Myocyte (in vitro differentiated cells): ENCODE results near the gene PDZD4. TPM values are rescaled to one million over a fixed set of nuclear protein-coding genes. Genes with fewer than 3 reads are reported as not detected.

Experiments
- DNase-seq: peaks from one replicate; pipeline ENCODE4 v3.0.0-alpha.2; 2012; ENCODE audit warnings: low read depth
- total RNA-seq: library from RNA; depleted of rRNA; stranded (reverse); fragments of >200 nt; gene quantifications from 2 replicates; pipeline ENCODE4 v1.2.3, GENCODE V29; 2014

Gene PDZD4
- total RNA-seq, 1 donor from 2014 or later, result 1.4 TPM

- DNase-seq, result no peak
Measured at GRCh38 chrX:153812220-153812619, 18.1 kb downstream of the PDZD4 start.

DNA sequence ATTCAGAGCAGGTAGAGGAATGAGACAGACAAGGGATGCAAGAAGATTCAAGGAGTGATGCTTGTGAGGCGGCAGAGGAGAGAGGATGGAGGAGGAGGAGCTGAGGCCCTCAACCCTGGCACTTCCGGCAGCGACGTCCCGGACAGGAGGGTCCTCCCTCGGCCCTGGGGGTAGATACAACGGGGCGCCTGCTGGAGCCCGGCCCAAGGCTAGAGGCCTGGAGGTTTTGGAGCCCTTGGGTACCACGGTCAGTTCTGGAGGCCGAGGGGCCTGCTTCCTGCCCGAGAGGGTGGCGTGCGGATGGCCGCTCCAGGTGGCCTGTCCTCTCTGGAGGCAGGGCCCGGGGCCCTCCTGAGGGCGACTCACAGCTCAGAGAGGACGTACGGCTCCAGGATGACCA lies 22.4 kb downstream of the PDZD4 start:
- no peak for DNase-seq

DNA sequence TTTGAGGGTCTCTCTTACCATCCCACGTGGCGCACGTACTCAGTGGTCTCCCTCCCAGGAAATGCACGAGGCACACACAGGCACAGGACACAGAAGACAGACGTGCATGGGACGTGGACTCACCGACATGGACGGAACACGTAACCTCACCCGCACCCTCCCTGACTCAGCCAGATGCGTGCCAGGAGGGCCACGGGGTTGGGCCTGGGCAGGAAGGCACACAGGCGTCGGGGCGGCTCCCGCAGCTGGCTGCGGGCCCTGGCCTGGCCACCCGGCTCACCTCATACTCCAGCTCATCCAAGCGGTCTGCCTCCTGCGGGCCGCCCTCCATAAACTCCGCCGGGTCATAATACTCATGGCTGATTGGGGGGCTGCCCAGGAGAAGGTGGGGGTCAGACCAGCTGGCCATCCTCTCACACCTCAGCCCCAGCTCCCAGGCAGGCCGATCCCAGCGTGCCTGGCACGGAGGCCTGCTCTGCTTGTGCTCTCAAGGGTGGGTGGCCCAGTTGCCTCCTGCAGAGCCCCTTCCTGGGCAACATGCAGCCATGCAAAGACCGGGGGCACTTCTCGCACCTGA lies 23.3 kb downstream of the PDZD4 start:
- no peak for DNase-seq

DNA sequence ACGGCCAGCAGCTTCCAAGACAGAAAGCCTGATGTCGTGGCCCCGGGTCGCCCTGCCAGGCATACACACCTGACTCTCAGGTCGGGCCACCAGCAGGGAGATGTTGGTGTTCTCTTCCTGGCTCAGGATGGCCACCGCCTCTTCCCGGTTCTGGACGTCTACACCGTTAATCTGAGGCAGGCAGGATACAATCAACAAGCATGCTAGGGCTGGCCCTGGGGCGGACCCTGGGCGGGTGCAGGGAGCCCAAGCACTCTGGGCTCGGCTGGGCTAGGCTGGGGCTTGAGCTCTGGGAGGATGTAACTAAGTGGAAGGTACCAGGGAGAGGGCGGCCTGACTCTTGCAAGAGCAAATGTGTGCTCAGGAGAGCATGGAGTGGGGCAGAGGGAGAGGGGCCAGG lies 24.9 kb downstream of the PDZD4 start:
- no peak for DNase-seq

DNA sequence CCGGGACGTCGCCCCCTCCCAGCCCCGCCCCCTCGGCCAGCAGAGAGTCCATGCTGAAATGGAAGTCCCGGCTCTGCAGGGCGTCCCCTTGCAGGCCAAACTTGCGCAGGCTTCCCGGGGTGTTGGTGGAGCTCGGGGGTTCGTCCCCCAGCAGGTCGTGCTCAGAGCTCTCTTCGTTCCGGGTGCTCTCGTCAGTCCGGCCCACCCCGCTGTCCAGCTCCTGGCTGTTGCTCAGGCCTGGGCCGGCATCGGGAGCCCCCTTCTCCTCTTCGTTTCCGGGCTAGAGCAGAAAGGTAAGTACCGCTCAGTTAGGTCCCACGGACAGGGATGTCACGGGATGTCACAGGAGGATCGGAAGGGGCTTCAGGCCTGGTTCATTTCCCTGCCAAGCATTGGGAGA lies 25.7 kb downstream of the PDZD4 start:
- DNase-seq, result no peak

- DNase-seq, result no peak
Measured at GRCh38 chrX:153804100-153804595, 26.2 kb downstream of the PDZD4 start.

DNA sequence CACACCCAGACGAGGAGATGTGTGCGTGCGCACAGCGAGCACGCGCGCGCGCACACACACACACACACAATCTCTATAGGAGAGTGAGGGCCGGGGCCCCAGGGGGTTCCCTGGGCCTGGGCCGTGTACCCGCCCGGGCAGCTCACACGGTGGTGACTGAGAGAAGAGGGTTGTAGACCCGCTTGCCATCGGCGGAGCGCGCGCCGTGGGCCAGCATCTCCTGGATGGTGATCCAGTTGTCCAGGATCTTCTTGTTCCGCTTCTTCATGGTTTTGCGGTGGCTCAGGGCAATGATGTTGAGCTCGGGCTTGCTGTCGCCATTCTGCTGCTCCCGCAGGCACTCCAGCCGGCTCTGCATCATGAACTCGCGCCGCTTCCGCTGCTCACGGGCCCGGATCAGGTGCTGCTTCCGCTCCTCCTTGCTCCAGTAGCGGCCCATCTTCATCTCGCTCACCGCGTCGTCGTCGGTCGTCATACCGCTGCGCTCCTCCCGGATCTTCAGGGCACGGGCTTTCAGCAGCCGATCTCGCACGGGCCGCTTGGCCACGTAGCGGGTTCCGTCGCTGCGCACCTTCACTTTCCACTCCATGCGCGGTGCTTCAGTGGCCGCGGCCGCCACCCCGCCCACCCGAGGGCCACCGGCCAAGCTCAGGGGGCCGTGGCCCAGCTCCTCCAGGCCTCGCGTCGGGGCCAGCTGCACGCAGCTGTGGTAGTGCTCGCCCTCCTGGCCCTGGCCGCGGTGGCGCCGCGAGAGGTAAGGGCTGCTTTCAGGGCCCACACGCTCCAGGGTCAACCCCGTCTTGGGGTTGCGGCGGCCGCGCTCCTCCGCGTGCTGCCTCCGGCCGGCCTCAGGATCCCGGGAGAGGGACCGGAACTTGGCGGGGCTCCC lies 26.9 kb downstream of the PDZD4 start:
- no peak for DNase-seq

GRCh38 chrX:153802513-153803045 lies 27.8 kb downstream of the PDZD4 start:
- DNase-seq, result no peak

DNA sequence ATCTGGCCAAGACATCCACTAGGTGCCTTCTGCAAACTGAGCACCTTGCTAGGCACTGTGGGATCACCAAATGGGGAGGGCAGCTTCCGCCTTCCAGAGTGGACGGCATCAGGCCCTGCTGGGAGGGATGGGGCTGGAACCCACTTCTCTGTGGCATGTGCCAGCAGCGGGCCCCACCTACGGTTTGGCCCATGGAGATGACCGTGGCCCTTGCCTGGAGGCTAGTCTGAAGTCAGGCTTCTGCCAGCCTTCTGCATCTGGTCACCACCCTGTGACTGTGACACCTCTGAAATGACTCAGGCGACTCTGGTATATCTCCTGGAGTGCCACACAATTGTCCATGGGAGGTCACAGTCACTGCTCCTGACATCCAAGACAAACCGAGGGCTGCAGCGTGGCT lies 28.7 kb downstream of the PDZD4 start:
- no peak for DNase-seq

DNA sequence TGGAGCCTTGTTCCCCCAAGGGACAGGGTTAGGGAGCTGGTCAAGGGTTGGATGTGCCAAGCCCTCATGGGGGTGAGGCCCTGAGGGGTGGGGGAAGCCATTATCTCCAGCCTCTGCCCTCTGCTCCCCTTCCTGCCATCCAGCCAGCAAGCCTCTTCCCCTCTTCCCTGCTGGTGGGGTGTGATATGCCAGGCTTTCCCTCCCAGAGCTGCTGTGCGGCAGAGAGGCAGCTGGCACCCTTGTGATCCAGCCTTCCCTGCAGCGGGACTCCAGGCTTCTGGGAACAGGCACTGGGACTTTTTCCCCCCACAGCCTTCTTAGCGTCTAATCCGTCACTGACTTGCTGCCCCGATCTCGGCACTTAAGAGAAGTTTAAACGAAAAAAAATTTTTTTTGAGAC lies 29.6 kb downstream of the PDZD4 start:
- no peak for DNase-seq

- no peak for DNase-seq
Measured at GRCh38 chrX:153800177-153800722, 30.1 kb downstream of the PDZD4 start.

DNA sequence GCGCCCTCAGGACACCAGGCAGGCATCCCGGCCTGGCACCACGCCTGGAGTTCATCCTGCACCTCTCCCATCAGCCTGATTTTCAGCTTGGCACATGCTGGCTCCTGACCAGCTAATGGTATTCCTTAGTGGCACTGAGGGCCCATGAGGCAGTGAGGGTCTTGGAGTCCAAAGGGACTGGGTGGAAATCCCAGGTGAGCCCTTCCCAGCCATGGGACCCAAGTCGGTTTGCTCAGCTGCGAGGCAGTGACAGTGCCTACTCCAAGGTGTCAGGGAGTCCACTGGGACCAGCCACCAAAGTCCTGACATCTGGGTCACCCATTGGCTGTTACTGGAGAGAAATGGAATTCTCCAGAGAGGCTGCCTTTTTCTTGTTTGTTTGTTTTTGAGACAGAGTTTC lies 31.0 kb downstream of the PDZD4 start:
- no peak for DNase-seq

DNA sequence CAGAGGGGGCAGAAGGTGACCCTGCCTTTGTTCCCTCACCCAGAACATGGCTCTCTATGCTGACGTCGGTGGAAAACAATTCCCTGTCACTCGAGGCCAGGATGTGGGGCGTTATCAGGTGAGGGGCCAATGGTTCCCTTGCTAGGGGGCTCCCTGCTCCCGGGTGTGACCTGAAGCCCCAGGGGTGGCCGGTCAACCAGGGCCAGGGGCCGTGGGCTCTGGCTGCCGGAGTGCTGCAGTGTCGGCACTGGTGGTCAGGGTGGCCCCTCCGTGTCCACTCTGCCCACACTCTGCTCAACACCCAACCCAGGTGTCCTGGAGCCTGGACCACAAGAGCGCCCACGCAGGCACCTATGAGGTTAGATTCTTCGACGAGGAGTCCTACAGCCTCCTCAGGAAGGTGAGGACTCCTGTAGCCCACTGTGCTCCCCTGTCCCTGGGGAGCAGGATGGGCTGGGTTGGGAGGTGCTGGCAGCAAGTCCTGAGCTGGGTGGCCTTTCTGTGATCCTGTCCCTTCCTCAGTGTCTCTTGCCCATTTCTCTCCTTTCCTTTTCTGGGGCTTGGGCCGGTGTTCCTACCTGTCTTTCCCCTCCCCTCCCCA lies 32.8 kb downstream of the PDZD4 start:
- no peak for DNase-seq

GRCh38 chrX:153794897-153795816 lies 35.2 kb downstream of the PDZD4 start:
- DNase-seq, result no peak

GRCh38 chrX:153794018-153794896 lies 36.1 kb downstream of the PDZD4 start, which contains the start of the genes IDH3G and SSR4:
Gene IDH3G, minus strand, starts transcription at chrX:153794375. Its CDS starts 49 bp downstream, at chrX:153794326.
Gene SSR4, plus strand, starts transcription at chrX:153794668. Its CDS starts 20 bp downstream, at chrX:153794688.
- peak; percentile 93 for DNase-seq

DNA sequence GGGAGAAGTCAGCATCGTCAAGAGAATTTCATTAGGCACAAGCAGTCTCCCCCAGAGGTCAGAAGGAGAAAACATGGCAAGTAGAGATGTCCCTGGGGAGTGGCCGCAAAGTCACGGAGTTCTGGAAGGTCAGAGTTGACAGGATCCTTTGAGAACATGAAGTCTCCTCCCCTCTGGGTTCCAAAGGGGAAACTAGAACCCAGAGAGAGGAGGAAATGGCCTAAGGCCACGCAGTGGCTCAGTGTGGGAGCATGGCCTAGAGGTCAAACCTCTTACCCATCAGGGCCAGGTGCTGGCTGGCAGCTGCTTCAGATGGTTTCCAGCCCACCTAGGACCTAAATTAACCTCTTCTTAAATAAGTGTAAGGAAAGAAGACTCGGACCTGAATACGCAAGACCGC lies 37.1 kb downstream of the PDZD4 start:
- no peak for DNase-seq

- no peak for DNase-seq
Measured at GRCh38 chrX:153792368-153792767, 38.0 kb downstream of the PDZD4 start.

GRCh38 chrX:153791104-153791852 lies 39.1 kb downstream of the PDZD4 start:
- no peak for DNase-seq

GRCh38 chrX:153789654-153790053 lies 40.7 kb downstream of the PDZD4 start:
- no peak for DNase-seq
